ENCODE data around the gene CMIP. TPM values are rescaled to one million over a fixed set of nuclear protein-coding genes. Genes with fewer than 3 reads are reported as not detected.

CMIP gene
- total RNA-seq, 1 donor from 2014 or later: 40.0 TPM

DNA sequence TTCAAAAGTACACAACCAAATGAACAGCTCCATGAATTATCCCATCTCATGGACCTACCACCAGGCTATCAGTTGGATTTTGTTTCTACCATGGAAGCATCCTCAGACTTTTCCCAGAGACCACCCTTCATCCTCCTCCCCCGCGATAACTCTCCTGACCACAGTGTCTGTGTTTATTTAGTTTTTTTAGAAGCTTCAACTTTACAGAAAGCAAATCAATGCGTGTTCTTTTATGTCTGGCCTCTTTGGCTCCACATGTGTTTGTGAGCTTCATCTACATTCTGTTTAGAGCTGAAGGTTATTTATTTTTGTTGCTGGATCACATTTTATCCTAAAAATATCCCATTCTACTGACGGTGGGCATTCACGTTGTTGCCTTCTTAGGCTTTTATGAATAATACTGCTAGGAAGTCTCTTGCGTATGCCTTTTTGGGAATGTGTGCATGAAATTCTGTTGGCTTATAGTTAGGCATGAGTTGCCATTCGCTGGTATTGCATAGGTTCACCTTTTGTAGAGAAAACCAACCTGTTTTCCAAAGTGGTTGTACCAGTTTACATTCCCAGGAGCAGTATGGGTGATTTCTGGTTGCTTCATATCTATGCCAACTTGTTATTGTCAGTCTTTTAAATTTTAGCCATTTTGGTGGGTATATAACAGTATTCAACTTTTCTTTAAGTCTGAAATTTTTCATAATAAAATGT lies 83.0 kb downstream of the CMIP start:
- Mint-ChIP-seq H3K36me3 (ENCODE audit: low read depth) (peaks cover 12% of the 10 kb centered on the region), H3K27ac (no peak overlapping the region), H3K9me3 (no peaks in the 10 kb centered on the region), H3K4me3 (no peak overlapping the region), H3K4me1 (peaks cover 30% of the 10 kb centered on the region), H3K27me3 (no peaks in the 10 kb centered on the region)
- DNase-seq: no peak
- intact Hi-C loops (cut with micrococcal nuclease): no loop called here

DNA sequence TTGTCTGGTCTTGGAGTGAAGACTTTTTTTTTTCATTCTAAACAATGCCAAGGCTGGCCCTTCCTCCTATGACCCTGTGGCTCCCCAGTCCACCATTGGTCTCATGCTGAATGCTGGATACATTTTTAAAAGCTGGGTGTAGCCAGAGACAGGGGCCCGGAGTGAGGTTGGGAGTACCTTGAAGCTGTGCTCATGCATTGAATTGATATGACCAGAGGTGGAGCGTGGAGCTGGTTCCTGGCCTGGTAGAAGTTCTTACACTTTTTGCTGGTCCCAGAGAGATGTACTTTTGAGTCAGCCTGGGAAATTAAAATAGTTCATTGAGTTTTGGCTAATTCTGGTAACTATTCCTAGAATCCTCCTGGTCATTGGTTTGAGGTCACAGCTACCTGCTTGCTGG lies 83.6 kb downstream of the CMIP start:
- no peaks in the 10 kb centered on the region for H3K27me3 Mint-ChIP-seq
- no peak overlapping the region for H3K4me3 Mint-ChIP-seq
- no peak for DNase-seq
- H3K27ac Mint-ChIP-seq: no peak overlapping the region
- intact Hi-C loops (cut with micrococcal nuclease): no loop called here
- peaks cover 25% of the 10 kb centered on the region for H3K4me1 Mint-ChIP-seq
- peaks cover 9% of the 10 kb centered on the region for H3K36me3 Mint-ChIP-seq (ENCODE audit: low read depth)
- no peaks in the 10 kb centered on the region for H3K9me3 Mint-ChIP-seq

DNA sequence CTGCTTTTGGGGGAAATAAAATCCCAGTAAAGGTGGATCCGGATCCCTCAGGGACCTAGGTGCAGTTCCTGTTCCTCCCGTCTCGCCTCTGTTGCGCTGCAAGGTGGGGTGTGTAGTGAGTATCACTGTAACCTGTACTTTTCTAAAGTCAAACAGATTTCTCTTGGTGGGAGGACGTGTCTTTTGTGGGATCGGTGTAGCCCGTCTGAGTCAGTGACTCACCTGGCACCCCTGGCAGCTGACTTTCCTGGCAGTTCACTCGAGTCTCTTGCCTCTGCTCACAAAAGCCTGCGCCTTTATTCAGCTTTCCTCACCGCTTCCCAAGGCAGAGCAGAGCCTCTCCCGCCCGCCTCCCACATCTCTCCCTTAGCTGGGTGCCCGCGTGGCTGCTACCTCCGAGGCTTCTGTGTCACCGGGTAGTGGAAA lies 85.7 kb downstream of the CMIP start:
- H3K36me3 Mint-ChIP-seq (ENCODE audit: low read depth): peaks cover 7% of the 10 kb centered on the region
- H3K4me1 Mint-ChIP-seq: peaks cover 21% of the 10 kb centered on the region
- H3K27me3 Mint-ChIP-seq: no peaks in the 10 kb centered on the region
- no peak overlapping the region for H3K27ac Mint-ChIP-seq
- H3K4me3 Mint-ChIP-seq: no peak overlapping the region
- no peaks in the 10 kb centered on the region for H3K9me3 Mint-ChIP-seq
- no peak for DNase-seq
- intact Hi-C loops (cut with micrococcal nuclease): no loop called here

DNA sequence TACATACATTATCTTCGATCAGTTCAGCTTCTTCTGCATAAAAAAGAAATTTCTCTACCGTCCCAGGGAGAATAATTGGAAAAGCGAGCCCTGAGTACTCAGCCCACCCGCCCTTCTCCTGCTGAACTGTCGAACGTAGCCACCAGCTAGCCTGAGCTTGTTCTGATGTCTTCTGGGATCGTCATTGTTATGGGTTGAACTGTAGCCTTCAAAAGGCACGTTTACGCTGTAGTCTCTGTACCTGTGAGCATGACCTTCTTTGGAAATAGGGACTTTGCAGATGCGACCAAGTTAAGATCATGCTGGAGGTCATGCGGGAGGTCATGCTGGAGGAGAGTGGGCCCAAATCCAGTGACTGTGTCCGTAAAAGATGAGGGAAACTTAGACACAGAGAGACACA lies 86.2 kb downstream of the CMIP start:
- intact Hi-C loops (cut with micrococcal nuclease): no loop called here
- no peaks in the 10 kb centered on the region for H3K9me3 Mint-ChIP-seq
- H3K36me3 Mint-ChIP-seq (ENCODE audit: low read depth): peaks cover 7% of the 10 kb centered on the region
- no peak overlapping the region for H3K4me3 Mint-ChIP-seq
- peaks cover 21% of the 10 kb centered on the region for H3K4me1 Mint-ChIP-seq
- H3K27me3 Mint-ChIP-seq: no peaks in the 10 kb centered on the region
- no peak overlapping the region for H3K27ac Mint-ChIP-seq
- no peak for DNase-seq

DNA sequence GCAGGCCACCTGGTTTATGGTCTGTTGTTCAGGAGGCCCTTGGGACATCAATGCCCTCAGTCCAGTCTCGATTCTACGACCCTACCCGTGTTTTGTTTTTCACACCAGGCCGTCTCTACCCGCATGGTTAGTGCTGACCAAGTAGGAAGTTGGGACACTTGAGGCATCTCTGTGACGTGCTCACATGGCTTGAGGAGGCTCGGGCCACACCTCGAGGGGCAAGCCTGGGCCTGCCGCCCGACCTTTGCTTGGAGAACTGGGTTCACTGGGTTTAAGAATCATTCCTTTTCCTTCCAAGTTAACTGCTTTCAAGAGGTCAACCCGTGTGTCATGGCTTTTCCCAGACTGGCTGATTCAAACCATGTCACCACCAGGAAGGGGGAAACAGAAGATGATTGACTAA lies 86.8 kb downstream of the CMIP start:
- peaks cover 7% of the 10 kb centered on the region for H3K36me3 Mint-ChIP-seq (ENCODE audit: low read depth)
- H3K27me3 Mint-ChIP-seq: no peaks in the 10 kb centered on the region
- H3K9me3 Mint-ChIP-seq: no peaks in the 10 kb centered on the region
- intact Hi-C loops (cut with micrococcal nuclease): no loop called here
- no peak overlapping the region for H3K27ac Mint-ChIP-seq
- no peak overlapping the region for H3K4me3 Mint-ChIP-seq
- H3K4me1 Mint-ChIP-seq: peaks cover 18% of the 10 kb centered on the region
- DNase-seq: no peak

DNA sequence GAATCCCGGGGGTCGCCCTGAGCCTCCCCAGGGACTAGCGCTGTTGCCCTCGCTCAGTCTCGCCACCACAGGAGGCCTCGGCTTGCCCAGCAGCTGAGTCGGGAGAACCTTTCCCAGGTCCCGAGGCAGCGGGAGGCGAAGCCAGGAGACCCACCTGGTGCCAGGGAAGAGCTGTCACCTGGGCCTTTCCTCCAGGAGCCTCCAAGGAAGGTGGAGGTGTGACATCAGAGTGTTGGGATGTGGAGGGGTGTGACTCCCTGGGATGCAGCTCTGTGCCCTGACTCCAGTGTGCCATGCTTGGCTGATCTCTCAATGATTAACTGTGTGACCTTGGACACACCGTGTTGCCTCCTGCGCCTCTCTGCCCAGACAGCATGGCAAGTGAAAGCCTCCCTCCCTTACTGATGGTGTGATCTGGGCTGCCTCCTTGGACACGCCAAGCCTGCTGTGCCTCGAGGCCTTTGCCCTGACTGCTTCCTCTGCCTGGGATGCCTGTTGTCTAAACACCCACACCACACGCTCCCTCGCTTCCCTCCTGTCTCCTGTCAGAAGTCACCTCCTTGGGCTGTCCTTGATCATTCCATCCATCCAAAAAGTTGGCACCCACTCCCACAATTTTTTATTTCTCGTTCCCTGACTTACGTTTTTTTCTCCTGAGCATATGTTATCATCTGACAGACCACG lies 88.0 kb downstream of the CMIP start:
- DNase-seq: no peak
- Mint-ChIP-seq H3K27ac (no peak overlapping the region), H3K27me3 (no peaks in the 10 kb centered on the region), H3K36me3 (ENCODE audit: low read depth) (no peaks in the 10 kb centered on the region), H3K9me3 (no peaks in the 10 kb centered on the region), H3K4me1 (peaks cover 10% of the 10 kb centered on the region), H3K4me3 (no peak overlapping the region)
- intact Hi-C loops (cut with micrococcal nuclease): no loop called here

DNA sequence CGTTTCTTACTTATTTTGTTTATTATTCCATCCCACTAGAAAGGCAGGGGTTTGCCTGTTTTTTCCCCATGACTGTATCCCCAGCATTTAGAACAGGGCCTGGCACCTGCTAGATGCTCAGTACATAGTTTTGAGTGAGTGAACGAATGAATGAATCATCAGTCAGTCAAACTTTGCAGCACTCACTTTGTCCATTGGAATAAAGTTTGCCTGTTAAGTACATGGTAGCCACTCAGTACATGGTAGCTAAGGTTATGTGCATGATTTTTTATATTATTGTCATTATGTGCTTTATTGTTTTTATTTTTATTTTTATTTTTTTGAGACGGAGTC lies 88.5 kb downstream of the CMIP start:
- Mint-ChIP-seq H3K4me3 (no peak overlapping the region), H3K4me1 (peaks cover 10% of the 10 kb centered on the region), H3K9me3 (no peaks in the 10 kb centered on the region), H3K36me3 (ENCODE audit: low read depth) (no peaks in the 10 kb centered on the region), H3K27ac (no peak overlapping the region), H3K27me3 (no peaks in the 10 kb centered on the region)
- no peak for DNase-seq
- intact Hi-C loops (cut with micrococcal nuclease): no loop called here

DNA sequence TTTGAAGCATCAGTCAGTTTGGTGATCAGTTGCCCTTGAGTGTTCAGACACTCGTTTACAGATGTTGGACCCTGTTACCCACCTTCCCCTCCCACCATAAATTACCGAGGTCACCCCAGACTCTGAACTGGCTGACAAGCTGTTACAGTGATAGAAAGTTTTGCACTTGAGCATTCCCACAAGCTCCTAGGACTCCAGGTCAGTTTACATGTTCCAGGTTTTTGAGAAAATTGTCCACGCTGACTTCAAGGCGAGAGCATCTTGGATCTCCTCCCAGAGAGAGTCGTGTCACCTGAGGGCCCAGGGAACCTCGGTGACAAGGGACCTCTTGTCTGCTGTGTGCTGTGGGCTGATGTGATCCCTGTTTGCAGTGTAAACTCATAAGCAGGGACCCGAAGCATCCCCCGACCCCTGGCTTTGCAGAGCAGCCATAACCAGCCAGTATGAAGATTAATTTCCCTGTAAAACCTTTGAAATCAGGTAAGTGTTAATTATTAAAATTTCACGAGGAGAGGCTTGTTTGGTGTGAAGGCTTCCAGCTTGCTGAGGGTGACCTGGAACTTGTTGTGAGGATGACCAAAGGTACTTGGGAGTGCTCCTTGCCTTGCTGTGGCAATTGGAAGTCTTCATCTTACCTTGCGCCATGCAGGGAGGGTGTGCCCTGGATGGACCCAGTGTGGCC lies 91.2 kb downstream of the CMIP start:
- no peak overlapping the region for H3K27ac Mint-ChIP-seq
- H3K4me3 Mint-ChIP-seq: no peak overlapping the region
- no peak for DNase-seq
- no peaks in the 10 kb centered on the region for H3K27me3 Mint-ChIP-seq
- H3K36me3 Mint-ChIP-seq (ENCODE audit: low read depth): no peaks in the 10 kb centered on the region
- H3K4me1 Mint-ChIP-seq: peaks cover 2% of the 10 kb centered on the region
- intact Hi-C loops (cut with micrococcal nuclease): no loop called here
- H3K9me3 Mint-ChIP-seq: no peaks in the 10 kb centered on the region

DNA sequence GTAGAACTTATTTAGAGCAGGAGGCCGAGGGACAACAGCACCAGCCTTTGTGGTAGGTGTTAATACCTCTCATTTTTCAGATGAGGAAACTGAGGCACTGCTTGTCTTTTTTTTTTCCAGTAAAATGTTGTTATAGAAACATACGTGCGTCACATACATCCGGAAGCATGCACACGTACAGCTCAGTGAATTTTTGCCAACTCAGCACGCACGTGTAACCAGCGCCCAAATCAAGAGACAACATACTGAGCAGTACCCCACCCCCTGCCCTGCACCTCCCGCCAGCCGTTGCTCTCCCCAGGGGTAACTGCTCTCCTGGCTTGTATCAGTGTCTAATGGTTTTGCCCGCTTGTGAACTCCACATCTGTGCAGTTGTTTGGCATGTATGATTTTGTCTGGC lies 92.0 kb downstream of the CMIP start:
- Mint-ChIP-seq H3K27ac (no peak overlapping the region), H3K27me3 (no peaks in the 10 kb centered on the region), H3K9me3 (no peaks in the 10 kb centered on the region), H3K4me1 (peaks cover 4% of the 10 kb centered on the region), H3K4me3 (no peak overlapping the region), H3K36me3 (ENCODE audit: low read depth) (no peaks in the 10 kb centered on the region)
- intact Hi-C loops (cut with micrococcal nuclease): no loop called here
- no peak for DNase-seq

DNA sequence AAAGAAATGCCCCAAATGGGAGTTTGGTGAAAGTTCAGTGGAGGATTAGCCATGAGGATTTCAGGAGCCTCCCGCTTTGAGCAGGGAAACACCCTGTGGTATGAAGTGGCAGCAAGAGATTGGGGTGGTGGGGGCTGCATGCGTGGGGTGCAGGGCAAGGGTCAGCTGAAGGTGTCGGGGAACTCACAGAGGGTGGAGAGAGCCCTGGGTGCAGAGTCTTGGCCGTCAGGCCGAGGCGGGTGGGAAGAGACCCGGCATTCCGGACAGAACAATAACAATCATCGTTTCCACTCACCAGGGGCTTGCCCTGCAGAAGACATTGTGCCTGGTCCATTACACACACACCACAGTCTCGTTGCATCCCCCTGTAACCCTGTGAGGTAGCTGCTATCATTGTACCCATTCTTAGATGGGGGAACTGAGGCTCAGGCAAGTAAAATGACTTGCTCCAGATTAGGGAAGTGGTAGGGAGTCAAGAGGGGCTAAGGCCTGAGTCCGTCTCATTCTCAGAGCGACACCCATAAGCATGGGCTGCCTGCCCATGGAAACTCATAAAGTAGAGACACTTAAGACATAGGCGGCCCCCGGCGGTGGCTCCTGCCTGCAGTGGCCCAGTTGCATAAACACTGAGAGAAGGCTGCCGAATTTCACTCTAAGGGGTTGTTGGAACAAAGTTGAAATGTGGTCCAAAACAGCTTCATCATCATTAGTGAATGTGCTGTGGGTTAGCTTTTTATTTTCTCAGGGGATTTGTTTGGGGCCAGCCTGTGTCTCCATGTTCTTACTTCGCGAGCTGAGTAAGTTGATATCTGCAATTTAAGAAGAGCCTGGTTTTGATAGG lies 93.3 kb downstream of the CMIP start:
- no peaks in the 10 kb centered on the region for H3K9me3 Mint-ChIP-seq
- intact Hi-C loops (cut with micrococcal nuclease): no loop called here
- no peak for DNase-seq

DNA sequence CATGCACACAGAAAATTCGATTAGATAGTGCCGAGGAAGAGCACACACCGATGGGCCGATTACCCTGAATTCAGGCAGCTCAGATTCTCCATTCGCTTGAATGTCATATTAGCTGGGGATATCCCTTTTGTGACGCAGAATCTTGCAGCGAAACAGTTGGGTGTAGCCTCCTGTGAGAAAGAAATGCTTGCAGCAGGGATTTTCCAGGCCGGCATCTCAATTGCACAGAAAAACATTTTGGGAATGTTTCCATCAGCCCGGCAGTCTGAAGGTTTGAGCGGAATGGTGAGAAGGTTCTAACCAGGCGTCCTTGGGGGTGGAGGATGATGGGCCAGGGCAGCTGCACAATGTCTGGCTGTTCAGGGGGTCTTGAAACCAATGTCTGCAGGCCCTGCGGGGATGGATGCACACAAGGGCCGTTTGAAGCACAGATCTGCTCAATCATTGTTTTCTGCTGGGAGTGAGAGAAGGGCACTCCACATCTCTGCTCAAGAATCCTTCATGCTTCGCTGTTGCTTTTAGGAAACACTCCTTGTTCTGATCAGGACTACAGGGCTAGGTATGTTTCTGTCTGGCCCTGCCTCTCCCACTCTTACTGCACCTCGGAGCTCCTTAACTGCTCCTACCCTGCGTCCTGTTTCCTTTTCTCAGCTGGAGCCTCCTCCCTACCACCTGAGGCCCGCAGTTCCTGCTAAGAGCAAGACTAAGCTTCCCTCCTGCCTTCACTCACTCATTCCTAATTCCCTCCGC lies 94.6 kb downstream of the CMIP start:
- intact Hi-C loops (cut with micrococcal nuclease): no loop called here
- Mint-ChIP-seq H3K36me3 (ENCODE audit: low read depth) (no peaks in the 10 kb centered on the region), H3K27me3 (no peaks in the 10 kb centered on the region), H3K27ac (no peak overlapping the region), H3K4me1 (peaks cover 7% of the 10 kb centered on the region), H3K4me3 (no peak overlapping the region), H3K9me3 (no peaks in the 10 kb centered on the region)
- DNase-seq: no peak

More for the DNA sequence above, 93.3 kb downstream of the CMIP start:
- H3K4me1 Mint-ChIP-seq: peaks cover 4% of the 10 kb centered on the region
- H3K36me3 Mint-ChIP-seq (ENCODE audit: low read depth): no peaks in the 10 kb centered on the region
- no peak overlapping the region for H3K27ac Mint-ChIP-seq
- H3K4me3 Mint-ChIP-seq: no peak overlapping the region
- H3K27me3 Mint-ChIP-seq: no peaks in the 10 kb centered on the region

DNA sequence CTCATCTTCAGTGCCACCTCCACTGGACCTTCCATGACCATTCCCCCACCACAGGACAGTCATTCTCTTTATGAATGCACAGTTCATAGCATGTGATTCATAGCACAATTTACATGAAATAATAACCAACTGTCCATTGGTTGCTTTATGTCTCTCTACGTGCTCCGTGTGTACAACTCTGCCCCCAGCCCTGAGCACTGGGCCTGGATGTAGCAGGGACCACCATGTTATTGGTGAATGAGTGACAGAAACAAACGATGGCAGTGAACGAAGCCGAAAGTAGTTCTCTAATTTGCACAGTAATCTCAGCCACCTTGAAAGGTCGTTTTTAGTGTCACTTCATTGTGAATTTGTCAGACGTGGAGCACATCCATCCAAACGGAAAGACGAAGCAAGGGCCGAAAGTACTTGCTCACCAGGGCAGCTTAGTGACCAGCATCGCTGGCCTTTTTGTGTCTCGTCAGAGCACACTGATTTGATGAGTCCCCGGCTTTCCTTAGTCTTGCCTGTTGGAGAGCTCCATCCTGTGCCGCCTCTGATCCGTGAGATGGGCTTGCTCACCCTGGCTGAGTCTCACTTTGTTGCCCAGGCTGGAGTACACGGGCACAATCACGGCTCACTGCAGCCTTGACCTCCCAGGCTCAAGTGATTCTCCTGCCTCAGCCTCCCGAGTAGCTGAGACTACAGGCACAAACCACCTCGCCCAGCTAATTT lies 95.3 kb downstream of the CMIP start:
- no peak overlapping the region for H3K4me3 Mint-ChIP-seq
- H3K27ac Mint-ChIP-seq: no peak overlapping the region
- H3K27me3 Mint-ChIP-seq: no peaks in the 10 kb centered on the region
- intact Hi-C loops (cut with micrococcal nuclease): no loop called here
- DNase-seq: no peak
- no peaks in the 10 kb centered on the region for H3K36me3 Mint-ChIP-seq (ENCODE audit: low read depth)
- peaks cover 7% of the 10 kb centered on the region for H3K4me1 Mint-ChIP-seq
- no peaks in the 10 kb centered on the region for H3K9me3 Mint-ChIP-seq

DNA sequence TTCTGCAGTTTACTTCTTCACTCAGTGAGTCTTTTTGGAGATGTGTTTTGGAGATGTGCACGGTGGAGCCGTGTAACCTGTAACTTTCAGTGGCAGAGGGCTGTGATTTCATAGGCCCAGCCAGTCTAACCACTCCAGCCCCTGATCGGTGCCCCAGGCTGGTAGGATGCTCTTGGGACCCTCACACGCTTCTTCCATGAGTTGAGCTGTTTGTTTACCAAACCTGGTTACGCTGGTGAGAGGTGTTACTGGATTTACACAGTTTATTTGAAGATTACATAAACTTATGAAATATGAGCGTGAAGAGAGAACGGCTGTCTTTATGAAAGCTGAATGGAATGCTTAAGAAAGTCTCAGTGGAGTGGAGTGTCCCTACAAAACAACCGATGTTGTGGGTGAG lies 96.7 kb downstream of the CMIP start:
- no peaks in the 10 kb centered on the region for H3K36me3 Mint-ChIP-seq (ENCODE audit: low read depth)
- no peak overlapping the region for H3K4me3 Mint-ChIP-seq
- intact Hi-C loops (cut with micrococcal nuclease): no loop called here
- no peaks in the 10 kb centered on the region for H3K9me3 Mint-ChIP-seq
- no peak overlapping the region for H3K27ac Mint-ChIP-seq
- peaks cover 13% of the 10 kb centered on the region for H3K4me1 Mint-ChIP-seq
- no peaks in the 10 kb centered on the region for H3K27me3 Mint-ChIP-seq
- DNase-seq: no peak
